ENCODE measurements around the gene ABCA2.
"Not testable (repeated sequence)": the region's sequence is repeated elsewhere in the genome, so short reads cannot be mapped to it uniquely, and the experiment has no call there.

ABCA2 gene

DNA sequence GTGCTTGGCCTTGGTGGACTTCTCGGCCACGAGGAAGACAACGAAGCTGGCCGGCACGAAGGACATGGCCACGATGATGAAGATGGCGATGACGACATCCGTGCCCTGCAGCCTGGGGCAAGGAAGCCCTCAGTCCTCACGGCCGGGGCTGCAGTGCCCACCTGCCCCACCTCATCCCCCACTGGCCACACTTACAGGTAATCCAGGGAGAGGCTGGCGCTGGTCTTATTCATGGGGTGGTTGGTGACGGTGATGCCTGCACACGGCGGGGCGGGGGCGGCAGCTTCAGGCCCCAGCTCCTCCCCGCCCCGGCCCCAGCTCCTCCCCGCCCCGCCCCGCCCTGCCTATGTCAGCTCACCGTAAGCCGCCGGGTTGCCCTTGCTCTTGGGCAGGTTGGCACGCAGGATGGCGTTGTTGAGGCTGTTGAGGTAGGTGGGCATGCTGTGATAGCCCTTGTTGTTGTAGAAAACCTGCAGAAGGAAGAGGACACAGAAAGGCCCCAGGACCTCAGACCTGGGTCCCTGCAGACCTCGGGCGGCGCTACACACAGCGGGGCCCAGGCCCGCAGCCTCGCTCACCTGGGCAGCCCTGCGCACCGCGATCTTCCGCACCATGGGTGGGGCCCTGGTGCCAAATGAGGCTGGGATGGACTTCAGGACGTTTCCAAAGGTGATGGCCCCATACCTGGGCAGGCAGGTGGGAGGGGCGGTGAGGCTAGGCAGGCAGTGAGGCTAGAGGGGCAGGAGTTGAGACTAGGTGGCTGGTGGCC lies 15.9 kb downstream of the ABCA2 start:
- no peak for DNase-seq

DNA sequence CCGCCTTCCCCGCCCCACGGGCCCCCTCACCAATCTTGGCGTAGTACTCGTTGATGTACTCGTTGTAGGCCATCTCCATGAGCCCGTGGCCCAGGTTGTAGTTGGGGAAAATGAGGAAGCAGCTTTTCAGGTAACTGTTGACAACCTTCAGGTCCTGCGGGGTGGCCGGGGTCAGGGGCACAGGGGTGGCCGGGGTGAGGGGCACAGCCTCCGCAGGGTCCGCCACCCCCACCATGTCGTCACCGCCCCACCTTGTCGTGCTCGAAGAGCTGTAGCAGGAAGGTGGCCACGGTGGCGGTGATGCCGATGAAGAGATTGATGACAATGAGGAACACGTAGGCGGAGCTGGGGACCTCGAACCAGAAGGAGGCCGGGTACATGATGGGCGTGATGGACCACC lies 16.9 kb downstream of the ABCA2 start:
- DNase-seq = no peak

DNA sequence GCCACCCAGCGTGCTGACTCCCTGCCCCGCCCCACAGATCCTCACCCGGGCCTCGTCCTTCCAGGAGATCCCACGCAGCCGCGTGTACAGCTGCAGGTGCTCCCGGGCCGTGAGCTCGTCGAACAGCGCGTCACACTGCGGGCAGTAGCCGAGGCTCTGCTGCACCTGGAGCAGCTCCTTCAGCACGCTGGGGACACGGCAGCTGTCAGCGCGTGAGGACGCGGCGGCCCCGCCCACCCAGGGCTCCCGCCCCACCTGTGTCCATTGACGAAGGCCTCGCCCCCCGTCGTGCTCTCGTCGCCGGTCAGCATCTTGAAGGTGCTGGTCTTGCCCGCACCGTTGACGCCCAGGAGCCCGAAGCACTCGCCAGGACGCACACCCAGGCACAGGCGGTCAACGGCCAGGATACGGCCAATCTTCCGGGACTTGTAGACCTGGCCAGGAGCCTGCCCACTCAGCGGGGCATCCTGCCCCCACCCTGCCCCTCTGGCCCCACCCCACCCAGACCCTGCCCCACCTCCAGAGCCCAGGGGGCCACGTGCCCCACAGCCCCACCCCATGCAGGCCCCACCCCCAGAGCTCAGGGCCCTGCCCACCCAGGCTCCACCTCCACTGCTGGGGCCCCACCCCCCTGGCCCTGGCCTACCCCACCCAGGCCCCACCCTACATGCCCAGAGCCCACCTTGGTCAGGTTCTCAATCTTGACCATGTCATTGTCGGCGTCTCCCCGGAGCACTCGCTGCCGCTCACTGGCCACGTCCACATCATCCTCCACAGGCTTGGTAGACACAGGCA lies 17.9 kb downstream of the ABCA2 start:
- DNase-seq = peak; percentile 23

DNA sequence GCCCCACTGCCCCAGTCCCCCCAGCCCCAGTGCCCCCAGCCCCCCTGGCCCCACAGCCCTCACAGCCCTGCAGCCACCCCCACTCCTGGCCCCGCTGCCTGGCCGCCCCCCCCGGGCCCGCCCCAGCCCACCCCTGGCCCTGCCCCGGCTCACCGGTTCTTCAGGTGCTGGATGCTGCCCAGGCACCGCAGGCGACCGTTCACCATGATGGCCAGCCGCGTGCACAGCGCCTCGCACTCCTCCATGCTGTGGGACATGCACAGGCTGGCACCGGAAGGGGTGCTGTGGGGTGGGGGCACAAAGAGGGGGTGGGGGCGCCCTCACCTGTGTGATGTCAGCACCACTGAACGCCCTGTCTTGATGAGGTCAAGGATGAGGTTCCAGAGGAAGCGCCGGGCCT lies 18.8 kb downstream of the ABCA2 start:
- no peak for DNase-seq

DNA sequence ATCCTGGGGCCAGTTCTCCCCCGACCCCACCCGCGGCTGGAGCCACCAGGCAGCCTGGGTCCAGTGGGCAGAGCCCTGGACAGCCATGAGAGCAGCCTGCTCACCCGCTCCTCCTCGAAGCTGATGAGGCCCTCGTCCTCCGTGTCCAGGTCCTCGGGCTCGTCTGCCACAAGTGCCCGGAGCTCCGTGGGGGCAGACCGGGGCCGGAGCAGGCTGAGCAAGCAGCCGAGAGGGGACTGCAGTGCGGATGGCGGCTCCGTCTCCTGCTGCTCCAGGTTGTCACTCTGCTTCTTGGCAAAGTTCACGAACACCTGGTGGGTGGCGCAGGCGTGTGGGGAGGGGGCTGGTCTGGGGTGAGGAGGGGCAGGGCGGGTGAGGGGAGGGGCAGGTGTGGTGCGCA lies 19.7 kb downstream of the ABCA2 start:
- DNase-seq = no peak

DNA sequence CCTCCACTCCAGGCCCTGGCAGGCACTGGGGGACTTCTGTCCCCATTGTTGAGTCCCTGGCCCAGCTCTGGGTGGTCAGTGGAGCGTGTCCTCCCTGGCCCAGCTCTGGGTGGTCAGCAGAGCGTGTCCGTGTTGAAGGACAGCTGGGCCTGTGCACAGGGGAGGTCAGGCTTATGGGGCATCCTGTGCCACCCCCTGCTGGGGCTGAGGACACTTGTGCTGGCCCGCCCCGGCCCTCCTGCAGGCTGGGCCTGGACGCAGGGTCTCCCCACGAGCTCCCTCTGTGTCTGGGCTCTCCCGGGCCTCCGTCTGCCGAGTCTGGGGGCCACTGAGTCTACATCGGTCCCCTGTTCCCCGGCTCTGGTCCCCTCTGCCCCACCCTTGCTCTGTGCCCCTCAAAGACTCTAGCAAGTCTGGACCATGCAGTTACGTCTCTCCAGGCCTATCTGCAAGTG lies 20.2 kb downstream of the ABCA2 start:
- no peak for DNase-seq

DNA sequence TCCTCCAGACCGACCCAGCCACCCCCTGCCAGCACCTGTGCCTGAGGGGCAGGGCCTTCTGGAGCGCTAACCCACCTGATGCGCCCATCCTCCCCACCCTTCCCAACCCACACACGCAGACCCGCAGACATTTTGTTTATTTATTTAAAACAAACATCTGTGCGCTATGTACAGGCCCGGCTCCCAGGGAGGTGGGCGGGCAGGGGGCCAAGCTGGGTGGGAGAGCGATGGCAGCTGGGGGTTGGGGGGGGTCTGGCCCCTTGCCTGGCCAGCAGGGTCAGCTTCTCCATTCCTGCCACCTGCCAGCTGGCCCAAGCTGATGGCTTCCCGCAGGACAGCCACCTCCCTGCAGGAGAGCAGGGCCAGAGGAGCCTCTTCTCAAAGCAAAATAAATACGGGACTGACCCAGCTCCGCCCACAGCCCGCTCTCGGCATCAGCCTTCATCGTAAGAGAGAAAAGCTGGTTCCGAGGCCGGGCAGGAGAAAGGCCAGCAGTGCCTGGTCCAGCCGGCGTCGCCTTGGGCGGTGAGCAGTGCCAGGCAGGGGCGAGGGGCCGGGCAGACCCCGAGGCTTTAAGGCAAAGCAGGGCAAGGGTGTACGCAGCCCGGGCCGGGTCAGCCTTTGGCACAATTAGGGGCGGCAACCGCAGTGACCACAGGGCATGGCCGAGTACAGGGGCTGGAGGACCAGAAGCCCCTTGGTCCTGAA lies 20.8 kb downstream of the ABCA2 start:
- no peak for DNase-seq

DNA sequence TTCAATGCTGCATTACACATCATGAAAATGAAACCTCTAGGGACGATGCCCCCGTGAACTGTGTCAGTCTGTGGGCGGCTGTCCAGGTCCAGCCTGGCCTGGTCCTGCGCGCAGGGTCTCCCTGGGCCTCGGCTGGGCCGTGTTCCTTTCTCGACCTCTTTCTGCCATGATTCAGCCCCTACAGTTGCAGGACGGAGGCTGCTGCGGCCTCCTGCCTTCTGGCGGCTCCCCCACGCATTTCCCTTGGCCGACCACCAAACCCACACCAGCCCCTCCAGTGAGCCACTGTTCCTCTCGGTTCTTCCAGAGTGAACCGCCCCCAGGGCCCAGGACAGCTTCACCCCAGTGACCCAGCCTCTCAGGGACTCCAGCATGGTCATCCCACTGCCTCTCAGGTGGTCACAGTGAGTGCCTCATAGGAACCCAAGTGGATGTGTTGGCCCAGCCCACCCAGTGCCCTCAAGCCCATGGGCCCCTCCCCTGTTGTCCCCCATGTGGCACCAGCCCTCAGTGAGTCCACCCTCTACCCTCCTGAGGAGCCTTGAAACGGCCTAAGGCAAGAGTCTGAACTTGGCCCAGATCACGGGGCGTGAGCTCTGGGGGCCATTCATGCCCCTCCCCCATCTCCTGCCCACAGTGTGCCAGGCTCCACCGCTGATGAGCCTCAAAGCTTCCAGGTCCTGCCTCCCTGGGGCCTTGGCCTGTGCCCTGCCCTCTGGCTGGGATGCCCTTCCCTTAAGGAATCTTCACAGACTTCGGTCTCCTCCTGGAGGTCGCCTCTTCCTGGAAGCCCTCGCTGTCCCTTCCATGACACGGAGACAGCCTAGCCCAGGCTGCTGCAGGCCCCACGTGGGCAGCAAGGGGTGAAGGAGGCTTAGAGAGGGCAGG lies 21.7 kb downstream of the ABCA2 start:
- DNase-seq = no peak

DNA sequence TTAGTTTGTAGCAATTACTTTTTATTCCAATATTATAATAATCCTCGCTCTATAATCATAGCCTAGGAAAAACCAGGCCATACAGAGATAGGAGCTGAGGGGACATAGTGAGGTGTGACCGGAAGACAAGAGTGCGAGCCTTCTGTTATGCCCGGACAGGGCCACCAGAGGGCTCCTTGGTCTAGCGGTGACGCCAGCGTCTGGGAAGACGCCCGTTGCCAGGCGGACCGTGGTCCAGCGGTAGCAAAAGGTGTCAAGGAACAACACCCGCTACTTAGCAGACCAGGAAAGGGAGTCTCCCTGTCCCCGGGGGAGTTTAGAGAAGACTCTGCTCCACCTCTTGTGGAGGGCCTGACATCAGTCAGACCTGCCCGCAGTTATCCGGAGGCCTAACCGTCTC lies 23.8 kb downstream of the ABCA2 start:
- not testable (repeated sequence) for DNase-seq

DNA sequence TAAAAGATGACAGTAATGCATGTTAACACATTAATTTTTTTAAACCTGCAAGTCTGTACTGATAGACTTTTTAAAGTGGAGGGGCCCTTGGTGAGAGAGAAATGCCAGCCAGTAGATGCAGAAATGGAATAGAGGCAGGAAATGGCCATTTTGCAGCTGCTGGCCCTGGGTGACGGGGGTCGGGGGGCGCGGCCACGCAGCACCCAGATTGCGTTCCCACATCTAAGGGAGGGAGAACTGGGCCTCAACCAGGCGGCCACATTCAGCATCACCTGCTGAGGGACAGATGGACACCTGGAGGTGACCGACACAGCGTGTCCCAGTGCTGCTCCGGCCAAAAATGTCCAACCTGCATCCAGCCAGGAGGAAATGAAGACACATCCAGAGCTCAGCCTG lies 25.4 kb downstream of the ABCA2 start:
- DNase-seq = no peak

DNA sequence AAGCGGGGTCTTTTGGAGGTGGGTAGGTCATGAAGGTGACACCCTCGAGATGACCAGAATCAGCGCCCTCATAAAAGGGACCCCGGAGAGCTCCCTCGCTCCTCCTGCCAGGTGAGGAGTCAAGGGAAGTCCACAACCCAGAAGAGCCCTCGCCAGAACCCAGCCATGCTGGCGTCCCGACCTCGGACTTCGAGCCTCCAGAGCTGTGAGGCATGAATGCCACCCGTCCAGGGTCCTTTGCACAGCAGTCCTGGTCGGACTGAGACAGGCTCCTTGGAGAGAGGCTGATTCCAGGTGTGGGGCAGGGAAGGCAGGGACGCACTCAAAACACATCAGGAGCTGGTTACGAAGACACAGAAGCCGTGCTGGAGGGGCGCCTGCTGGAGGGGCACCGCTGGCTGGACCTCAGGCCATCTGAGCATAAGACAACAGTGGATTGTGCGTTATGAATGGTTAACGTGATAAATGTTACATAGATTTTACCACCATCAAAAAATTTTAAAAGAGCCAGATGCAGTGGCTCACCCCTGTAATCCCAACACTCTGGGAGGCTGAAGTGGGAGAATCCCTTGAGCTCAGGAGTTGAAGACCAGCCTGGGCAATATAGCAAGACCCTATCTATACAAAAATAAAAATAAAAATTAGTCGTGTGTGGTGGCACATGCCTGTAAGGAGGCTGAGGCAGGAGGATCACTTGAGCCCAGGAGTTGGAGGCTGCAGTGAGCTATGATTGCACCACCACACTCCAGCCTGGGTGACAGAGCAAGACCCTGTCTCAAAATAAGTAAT lies 26.0 kb downstream of the ABCA2 start:
- no peak for DNase-seq

DNA sequence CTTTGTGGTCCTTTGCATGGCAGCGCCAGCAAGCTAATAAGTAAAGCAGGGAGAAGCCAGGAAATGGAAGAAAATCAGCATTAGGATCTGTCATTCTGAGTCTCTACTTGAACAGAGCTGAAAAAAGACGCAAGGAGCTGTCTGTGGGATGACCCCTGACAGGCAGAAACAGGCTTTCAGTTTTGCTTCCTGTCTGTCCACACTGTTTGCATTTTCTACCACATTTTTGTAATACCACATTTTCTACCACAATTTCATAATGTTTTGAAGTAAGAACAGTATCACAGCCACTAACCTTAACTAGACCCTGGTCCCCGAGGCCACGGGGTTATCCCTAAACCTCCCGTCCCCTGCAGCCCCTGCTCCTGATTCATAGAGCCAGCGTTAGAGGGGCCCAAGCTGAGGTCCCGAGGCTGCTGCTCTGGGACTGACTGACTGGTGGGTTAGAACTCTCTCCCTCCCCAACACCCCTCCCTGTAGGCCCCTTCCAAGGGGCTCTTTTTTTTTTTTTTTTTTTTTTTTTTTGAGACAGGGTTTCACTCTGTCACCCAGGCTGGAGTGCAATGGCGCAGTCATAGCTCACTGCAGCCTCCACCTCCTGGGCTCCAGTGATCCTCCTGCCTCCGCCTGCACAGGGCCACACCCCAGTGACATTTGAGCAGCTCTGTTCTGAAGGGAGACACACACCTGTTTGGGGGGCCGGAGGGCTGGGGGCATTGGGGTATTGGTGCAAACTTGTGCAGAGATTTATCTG lies 27.7 kb downstream of the ABCA2 start:
- no peak for DNase-seq

DNA sequence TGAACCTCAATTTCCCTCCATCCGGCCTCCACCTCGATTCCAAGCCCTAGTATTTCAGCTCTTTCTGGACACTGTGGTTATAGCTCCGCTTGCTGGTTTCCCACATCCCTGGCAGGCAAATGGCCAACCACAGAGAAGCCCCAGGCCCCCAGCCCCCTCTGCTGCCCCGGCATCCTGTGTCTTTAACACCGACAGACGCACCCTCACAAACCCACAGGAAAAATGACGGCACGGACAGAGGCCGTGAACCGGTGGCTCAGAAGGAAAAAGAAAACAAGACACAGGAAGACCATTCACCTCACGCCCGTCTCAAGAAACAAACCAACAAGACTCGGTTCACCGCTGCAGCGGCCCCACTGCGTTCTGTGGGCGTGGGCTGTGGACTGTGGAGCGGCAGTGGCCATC lies 30.2 kb downstream of the ABCA2 start:
- no peak for DNase-seq

DNA sequence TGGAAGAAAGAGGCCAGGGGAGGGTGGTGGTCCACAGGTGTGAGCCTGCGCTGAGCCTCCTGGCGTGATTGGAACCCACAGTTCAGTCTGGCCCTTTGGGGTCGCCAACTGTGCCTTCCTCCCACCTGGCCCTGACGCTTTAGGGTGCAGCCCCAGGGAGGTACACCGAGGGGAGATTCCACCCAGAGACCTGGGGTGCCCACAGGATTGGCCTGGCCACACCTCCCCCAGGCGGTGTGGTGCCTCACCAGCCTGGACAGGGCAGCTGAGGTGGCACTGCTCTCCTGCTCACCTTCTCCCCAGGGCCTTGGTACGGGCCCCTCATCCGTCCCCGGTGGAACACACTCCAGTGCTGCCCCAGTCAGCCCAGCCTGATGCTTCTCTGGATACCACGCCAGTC lies 30.7 kb downstream of the ABCA2 start:
- no peak for DNase-seq

DNA sequence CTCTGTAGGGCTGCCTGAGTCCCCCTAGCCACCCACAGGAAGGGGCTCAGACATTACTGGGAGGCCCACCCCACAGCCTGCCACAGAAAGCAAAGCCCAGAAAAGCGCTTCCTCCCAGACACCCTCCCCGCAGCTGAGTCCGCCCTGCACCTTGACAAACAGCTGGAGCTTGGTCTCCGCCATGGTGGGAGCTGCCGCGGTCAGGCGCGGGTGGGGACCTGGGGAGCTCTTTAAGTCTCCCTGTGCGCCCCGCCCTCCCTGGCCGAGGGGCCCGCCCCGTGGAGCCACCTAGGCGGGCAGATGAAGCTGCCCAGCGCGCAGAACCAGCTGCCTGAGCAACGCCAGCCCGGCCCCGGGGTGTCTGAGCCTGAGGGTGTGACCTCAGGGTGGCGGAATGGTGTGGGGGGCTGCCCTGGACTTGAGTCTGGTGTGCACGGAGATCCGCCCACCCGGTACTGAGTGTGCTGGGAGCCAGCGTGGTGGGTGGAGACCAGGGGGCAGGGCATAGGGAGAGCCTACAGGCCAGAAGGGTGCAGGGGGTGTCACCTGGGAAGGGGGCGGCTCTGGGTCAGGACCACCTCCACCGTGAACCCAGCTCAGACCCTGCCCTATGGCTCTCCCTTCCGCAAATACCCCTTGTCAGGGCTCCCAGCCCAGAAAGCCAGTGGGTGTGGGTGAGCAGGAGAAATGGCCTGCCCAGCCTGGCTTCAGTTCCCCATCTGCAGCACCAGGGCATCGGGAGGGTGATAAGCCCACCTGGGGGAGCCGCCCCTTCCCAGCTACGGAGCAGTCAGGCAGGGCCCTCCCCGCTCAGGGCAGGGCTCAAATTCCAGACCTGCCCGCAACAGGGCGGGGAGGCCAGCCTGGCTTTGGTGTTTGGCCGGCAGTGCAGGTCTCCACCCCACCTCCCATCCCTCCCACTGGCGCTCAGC lies 31.4 kb downstream of the ABCA2 start, which contains the start of gene CLIC3:
Gene CLIC3, minus strand, starts transcription at position 208 of the 932 bp plus-strand sequence. Its CDS starts 25 bp downstream, at position 183.
- DNase-seq = no peak

DNA sequence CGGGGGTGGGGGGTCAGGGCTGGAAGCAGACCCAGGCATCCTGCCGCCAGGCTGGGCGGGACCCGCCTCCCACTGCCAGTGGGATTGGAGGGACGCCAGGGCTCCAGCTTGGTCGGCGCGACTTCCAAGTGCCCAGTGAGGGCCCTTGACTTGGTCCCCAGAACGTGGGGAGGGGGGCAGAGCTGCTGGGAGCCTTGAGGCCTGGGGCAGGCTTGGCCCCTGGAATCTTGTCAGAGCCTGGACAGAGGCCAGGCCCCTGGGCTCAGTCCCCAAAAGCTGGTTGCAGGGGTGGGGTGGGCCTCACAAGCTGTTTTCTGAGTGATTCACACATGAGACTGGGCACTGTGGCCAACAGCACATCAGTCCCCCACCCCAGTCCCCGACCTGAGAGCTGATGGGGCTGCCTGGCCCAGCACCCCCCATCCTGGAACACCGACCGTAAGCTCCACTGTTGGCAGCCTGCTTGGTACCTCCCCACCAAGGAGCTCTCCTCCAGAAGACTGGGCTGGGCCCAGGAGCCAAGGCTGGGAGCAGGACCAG lies 32.2 kb downstream of the ABCA2 start:
- DNase-seq = no peak

DNA sequence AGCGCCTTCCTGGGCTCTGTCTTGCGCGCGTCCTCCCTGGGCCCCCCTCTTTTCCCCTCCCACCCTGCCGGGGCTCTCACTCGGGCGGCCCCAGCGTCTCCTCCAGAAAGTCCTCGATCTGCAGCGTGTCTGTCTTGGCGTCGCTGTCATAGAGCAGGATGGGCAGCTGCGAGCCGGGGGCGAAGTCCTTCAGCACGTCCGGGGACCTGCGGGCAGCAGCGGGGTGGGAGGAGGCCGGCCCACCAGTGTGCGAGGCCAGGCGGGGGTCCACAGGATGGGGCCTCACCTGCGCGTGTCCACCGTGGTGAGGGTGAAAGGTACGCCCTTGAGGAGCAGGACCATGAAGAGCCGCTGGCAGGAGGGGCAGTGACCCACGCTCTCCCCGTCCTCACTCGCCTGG lies 32.7 kb downstream of the ABCA2 start:
- DNase-seq = no peak

DNA sequence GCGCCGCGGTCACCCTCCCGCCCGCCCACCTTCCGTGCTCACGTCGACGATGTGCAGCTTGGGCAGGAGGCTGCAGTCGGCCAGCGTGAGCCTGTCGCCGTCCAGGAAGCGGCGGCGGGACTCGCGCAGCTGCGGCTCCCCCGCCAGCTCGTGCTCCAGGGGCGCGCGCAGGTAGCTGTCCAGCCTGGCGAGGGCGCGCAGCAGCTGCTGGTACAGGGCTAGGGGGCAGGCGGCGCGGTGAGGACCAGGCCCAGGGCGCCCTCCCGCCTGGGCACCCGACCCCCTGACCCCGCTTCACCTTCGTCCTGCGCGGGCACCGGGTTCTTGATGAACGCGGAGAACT lies 33.2 kb downstream of the ABCA2 start:
- no peak for DNase-seq

DNA sequence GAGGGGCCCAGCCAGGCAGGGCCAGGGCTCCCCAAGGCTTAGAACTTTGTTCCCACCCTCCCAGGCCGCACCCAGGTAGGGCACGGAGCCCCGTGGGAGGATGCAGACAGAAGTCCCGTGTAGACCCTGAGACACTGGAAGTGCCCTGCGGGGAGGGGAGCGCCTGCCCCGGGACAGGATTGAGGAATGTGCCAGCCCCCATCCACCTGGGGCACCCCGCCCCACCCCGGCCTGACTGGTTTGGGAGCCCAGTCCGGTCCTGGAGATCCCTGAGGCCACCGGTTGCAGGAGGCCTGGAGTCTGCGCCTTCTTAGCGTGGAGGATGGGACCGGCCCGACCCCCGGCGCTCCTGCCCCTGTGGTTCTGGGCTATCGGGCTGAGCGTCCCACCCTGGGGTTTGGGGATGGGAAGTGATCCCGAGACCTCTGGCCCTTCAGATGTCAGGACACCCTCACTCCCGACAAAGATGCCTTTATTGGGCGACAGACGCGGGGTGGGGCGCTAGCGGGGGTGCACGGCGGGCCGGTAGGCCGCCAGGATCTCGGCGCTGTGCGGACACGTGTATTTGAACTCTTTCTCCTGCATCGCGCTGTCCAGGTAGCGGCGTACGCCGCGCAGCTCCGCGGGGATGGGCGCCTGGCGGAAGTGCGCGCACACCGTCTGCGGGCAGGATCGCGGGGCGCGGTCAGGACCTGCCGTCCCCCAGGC lies 33.7 kb downstream of the ABCA2 start:
- no peak for DNase-seq
